ENCODE data around the gene PLA2G2A. TPM values are rescaled to one million over a fixed set of nuclear protein-coding genes. Genes with fewer than 3 reads are reported as not detected.

Gene PLA2G2A
- total and polyA plus RNA-seq, 4 donors, result 441 to 1,724 (median 1,565) TPM; not detected in 1

DNA sequence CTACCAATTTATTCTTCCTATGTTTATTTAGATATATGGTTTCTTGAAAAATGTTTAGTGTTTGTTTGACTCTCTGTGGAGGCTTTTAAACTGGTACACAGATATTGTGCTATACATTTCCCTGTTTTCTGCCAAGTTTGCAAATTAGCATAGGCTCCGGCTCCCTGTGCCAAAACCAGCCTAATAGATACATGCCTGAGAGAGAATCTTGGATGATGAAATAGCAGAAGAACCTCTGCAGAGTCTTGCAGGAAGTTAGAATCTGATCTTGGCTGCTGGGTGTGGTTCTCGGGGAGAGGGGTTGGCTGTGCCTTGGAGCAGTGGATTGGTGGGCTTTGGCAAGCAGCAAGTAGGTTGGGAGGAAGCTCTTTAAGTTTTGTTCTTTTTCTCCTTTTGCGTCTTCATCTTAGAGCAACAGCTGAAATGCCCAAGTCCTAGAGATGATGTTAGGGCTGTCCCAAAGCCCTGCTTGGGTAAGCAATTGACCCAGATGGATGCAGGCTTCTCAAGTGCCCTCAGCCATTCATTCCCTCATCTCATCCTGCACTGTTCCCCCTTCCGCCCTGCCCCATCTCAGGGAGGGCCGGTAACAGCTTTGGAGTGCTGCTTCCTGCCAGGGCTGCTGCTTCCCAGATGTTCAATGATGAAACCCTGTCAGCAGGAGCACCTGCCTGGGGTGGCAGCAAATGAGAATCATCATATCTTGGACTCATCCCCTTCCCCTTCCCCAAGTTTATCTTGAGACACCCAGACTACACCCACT, 9.3 kb downstream of the PLA2G2A start:
- peaks cover 0 to 5% (median 3%) of the 10 kb centered on the region in 4 donors for H3K4me1 ChIP-seq (ENCODE audit: control insufficient read depth in 4 of 4, insufficient read depth in 4 of 4, low read length in 3 of 4)
- no peak overlapping the region for H3K4me3 ChIP-seq (ENCODE audit: low read depth in 1 of 3, low read length in 3 of 3)
- TF ChIP-seq NR2F2 (IDR thresholded peaks at IDR 0.05) (no peak), SP1 (IDR thresholded peaks at IDR 0.05) (no peak), YY1 (IDR thresholded peaks at IDR 0.05) (no peak), HNF4G (IDR thresholded peaks at IDR 0.05) (no peak)
- TF ChIP-seq, protein P1, sequence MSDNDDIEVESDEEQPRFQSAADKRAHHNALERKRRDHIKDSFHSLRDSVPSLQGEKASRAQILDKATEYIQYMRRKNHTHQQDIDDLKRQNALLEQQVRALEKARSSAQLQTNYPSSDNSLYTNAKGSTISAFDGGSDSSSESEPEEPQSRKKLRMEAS (IDR thresholded peaks at IDR 0.05), result no peak
- TF ChIP-seq, protein P2, sequence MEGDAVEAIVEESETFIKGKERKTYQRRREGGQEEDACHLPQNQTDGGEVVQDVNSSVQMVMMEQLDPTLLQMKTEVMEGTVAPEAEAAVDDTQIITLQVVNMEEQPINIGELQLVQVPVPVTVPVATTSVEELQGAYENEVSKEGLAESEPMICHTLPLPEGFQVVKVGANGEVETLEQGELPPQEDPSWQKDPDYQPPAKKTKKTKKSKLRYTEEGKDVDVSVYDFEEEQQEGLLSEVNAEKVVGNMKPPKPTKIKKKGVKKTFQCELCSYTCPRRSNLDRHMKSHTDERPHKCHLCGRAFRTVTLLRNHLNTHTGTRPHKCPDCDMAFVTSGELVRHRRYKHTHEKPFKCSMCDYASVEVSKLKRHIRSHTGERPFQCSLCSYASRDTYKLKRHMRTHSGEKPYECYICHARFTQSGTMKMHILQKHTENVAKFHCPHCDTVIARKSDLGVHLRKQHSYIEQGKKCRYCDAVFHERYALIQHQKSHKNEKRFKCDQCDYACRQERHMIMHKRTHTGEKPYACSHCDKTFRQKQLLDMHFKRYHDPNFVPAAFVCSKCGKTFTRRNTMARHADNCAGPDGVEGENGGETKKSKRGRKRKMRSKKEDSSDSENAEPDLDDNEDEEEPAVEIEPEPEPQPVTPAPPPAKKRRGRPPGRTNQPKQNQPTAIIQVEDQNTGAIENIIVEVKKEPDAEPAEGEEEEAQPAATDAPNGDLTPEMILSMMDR (IDR thresholded peaks at IDR 0.05; ENCODE audit: low read depth, low read length, missing input control), result no peak
- TF ChIP-seq, protein P3, sequence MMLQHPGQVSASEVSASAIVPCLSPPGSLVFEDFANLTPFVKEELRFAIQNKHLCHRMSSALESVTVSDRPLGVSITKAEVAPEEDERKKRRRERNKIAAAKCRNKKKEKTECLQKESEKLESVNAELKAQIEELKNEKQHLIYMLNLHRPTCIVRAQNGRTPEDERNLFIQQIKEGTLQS (IDR thresholded peaks at IDR 0.05), result no peak
- peaks cover 0 to 4% (median 0%) of the 10 kb centered on the region in 4 donors for H3K27me3 ChIP-seq (ENCODE audit: control insufficient read depth in 4 of 4, insufficient read depth in 4 of 4, low read length in 3 of 4)
- no peak for DNase-seq (ENCODE audit: low spot score)
- no peak overlapping the region for H3K27ac ChIP-seq (ENCODE audit: low read depth in 1 of 2, low read length in 2 of 2)
- no peaks in the 10 kb centered on the region for H3K36me3 ChIP-seq (ENCODE audit: control insufficient read depth in 4 of 4, insufficient read depth in 3 of 4, low read depth in 1 of 4, low read length in 3 of 4)
- H3K9me3 ChIP-seq (ENCODE audit: control insufficient read depth in 4 of 4, low read length in 3 of 4), result no peaks in the 10 kb centered on the region
- 68% methylated on average over 5 of the region's 5 CpGs for WGBS
- no peak overlapping the region for H3K9ac ChIP-seq (ENCODE audit: low read depth in 1 of 2, low read length in 2 of 2)

DNA sequence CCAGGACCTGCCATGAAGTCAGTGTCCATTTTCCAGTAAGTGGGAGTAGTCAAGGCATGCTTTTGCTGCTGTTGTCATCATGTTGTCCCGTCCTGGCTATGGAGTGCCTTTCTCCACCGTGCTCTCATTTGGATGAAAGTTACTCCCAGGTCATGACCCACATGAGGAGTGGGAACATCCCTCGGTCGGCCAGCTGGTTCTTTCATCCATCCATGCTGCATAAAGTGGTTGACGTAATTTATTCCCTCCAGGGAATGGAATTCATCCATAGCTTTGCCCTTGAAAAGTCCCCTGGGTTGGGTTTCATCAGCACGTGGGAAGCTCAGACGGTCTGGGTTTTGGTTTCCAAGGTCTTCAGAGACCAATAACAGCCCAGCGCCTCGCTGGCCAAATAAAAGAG, 11.6 kb downstream of the PLA2G2A start:
- Histone ChIP-seq H3K9me3 (ENCODE audit: control insufficient read depth in 4 of 4, low read length in 3 of 4) (no peaks in the 10 kb centered on the region), H3K4me1 (ENCODE audit: control insufficient read depth in 4 of 4, insufficient read depth in 4 of 4, low read length in 3 of 4) (no peaks in the 10 kb centered on the region), H3K27me3 (ENCODE audit: control insufficient read depth in 4 of 4, insufficient read depth in 4 of 4, low read length in 3 of 4) (peaks cover 0 to 4% (median 0%) of the 10 kb centered on the region in 4 donors), H3K27ac (ENCODE audit: low read depth in 1 of 2, low read length in 2 of 2) (no peak overlapping the region), H3K36me3 (ENCODE audit: control insufficient read depth in 4 of 4, insufficient read depth in 3 of 4, low read depth in 1 of 4, low read length in 3 of 4) (no peaks in the 10 kb centered on the region), H3K4me3 (ENCODE audit: low read depth in 1 of 3, low read length in 3 of 3) (no peak overlapping the region), H3K9ac (ENCODE audit: low read depth in 1 of 2, low read length in 2 of 2) (no peak overlapping the region)
- WGBS, result 82% methylated on average over 9 of the region's 9 CpGs
- DNase-seq (ENCODE audit: low spot score), result no peak
- TF ChIP-seq, protein P4, sequence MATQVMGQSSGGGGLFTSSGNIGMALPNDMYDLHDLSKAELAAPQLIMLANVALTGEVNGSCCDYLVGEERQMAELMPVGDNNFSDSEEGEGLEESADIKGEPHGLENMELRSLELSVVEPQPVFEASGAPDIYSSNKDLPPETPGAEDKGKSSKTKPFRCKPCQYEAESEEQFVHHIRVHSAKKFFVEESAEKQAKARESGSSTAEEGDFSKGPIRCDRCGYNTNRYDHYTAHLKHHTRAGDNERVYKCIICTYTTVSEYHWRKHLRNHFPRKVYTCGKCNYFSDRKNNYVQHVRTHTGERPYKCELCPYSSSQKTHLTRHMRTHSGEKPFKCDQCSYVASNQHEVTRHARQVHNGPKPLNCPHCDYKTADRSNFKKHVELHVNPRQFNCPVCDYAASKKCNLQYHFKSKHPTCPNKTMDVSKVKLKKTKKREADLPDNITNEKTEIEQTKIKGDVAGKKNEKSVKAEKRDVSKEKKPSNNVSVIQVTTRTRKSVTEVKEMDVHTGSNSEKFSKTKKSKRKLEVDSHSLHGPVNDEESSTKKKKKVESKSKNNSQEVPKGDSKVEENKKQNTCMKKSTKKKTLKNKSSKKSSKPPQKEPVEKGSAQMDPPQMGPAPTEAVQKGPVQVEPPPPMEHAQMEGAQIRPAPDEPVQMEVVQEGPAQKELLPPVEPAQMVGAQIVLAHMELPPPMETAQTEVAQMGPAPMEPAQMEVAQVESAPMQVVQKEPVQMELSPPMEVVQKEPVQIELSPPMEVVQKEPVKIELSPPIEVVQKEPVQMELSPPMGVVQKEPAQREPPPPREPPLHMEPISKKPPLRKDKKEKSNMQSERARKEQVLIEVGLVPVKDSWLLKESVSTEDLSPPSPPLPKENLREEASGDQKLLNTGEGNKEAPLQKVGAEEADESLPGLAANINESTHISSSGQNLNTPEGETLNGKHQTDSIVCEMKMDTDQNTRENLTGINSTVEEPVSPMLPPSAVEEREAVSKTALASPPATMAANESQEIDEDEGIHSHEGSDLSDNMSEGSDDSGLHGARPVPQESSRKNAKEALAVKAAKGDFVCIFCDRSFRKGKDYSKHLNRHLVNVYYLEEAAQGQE (IDR thresholded peaks at IDR 0.05), result no peak
- TF ChIP-seq, protein P1 (IDR thresholded peaks at IDR 0.05), result no peak
- no peak for TF ChIP-seq HNF4A (conservative IDR thresholded peaks at IDR 0.05)
- TF ChIP-seq, protein P5, sequence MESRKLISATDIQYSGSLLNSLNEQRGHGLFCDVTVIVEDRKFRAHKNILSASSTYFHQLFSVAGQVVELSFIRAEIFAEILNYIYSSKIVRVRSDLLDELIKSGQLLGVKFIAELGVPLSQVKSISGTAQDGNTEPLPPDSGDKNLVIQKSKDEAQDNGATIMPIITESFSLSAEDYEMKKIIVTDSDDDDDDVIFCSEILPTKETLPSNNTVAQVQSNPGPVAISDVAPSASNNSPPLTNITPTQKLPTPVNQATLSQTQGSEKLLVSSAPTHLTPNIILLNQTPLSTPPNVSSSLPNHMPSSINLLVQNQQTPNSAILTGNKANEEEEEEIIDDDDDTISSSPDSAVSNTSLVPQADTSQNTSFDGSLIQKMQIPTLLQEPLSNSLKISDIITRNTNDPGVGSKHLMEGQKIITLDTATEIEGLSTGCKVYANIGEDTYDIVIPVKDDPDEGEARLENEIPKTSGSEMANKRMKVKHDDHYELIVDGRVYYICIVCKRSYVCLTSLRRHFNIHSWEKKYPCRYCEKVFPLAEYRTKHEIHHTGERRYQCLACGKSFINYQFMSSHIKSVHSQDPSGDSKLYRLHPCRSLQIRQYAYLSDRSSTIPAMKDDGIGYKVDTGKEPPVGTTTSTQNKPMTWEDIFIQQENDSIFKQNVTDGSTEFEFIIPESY (IDR thresholded peaks at IDR 0.05), result no peak
- no peak for TF ChIP-seq HNF4G (IDR thresholded peaks at IDR 0.05)
- TF ChIP-seq TAF1 (conservative IDR thresholded peaks at IDR 0.05), result no peak
- TF ChIP-seq GABPA (IDR thresholded peaks at IDR 0.05 in 1 of 2, conservative IDR thresholded peaks at IDR 0.05 in 1 of 2), result no peak
- TF ChIP-seq RXRA (IDR thresholded peaks at IDR 0.05), result no peak
- no peak for TF ChIP-seq YY1 (IDR thresholded peaks at IDR 0.05)
- no peak for TF ChIP-seq FOXA1 (IDR thresholded peaks at IDR 0.05)
- TF ChIP-seq, protein P2 (IDR thresholded peaks at IDR 0.05; ENCODE audit: low read depth, low read length, missing input control), result no peak
- TF ChIP-seq EGR1 (IDR thresholded peaks at IDR 0.05; ENCODE audit: low read depth in 2 of 2), result no peak
- TF ChIP-seq FOXA2 (IDR thresholded peaks at IDR 0.05), result no peak
- TF ChIP-seq RAD21 (IDR thresholded peaks at IDR 0.05), result no peak
- TF ChIP-seq JUND (IDR thresholded peaks at IDR 0.05), result no peak
- no peak for TF ChIP-seq NR2F2 (IDR thresholded peaks at IDR 0.05)
- no peak for TF ChIP-seq SP1 (IDR thresholded peaks at IDR 0.05)
- TF ChIP-seq, protein P3 (IDR thresholded peaks at IDR 0.05), result no peak
